GM21390 (cell line): ENCODE results near the gene FAM83G.
A peak's percentile ranks its signal among the peaks of the same experiment; 100 is the strongest.

Experiments used
- ATAC-seq: cut with Tn5 transposase; IDR thresholded peaks from one replicate; pipeline ENCODE4 v1.9.1; 2021; ENCODE audit not compliant: unreplicated experiment

FAM83G gene

DNA sequence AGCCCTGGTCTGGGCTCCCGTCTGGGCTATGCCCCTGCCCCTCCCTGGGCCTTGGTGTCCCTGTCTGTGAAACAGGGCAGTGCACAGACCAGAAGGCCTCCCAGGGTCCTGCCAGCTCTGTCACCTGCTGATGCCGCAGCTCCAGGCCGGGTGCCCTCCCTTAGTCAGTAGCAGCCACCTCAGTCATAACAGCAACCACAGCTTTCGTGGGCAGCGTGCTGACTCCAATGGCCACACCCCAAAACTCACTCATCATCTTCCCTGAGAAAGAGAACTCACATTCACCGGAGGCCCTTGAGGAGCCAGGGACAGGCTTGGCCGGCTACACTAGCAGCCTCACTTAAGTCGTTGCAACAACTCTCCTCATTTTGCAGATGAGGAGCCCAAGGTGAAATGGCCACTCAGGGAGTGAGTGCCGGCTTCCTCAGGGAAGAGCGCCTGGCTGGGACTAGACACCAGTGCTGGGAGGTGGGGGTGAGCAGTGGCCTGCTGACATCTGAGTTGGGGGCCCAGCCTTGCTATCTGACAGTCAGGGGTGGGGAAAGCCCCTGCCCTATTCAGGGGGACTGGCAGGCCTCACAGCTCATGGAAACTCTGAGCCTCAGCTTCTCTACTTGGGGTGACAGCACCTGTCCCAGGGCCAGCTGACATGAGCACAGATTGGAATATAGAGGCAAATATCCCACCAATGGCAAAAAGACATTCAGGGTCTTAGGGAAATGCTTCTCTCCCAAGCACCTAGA, 30.0 kb downstream of the FAM83G start:
- no peak for ATAC-seq

DNA sequence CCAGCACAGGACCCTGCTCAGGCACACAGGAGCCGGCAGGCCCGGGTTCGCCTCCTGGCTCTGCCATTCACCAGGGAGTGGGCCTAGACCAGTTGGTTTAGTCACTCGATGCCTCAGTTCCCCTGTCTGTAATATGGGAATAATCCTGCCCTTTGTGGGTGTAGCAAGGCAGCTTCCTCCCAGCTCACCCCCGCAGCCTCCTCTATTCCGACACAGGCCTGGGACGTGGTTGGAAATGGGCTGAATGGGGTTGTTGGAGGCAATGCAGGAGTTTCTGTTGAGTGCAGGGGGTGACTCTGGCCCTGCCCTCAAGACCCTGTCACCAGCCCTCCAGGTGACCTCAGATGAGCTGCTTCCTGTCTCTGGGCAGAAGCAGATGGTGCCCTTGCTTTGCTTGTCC, 32.8 kb downstream of the FAM83G start:
- no peak for ATAC-seq

DNA sequence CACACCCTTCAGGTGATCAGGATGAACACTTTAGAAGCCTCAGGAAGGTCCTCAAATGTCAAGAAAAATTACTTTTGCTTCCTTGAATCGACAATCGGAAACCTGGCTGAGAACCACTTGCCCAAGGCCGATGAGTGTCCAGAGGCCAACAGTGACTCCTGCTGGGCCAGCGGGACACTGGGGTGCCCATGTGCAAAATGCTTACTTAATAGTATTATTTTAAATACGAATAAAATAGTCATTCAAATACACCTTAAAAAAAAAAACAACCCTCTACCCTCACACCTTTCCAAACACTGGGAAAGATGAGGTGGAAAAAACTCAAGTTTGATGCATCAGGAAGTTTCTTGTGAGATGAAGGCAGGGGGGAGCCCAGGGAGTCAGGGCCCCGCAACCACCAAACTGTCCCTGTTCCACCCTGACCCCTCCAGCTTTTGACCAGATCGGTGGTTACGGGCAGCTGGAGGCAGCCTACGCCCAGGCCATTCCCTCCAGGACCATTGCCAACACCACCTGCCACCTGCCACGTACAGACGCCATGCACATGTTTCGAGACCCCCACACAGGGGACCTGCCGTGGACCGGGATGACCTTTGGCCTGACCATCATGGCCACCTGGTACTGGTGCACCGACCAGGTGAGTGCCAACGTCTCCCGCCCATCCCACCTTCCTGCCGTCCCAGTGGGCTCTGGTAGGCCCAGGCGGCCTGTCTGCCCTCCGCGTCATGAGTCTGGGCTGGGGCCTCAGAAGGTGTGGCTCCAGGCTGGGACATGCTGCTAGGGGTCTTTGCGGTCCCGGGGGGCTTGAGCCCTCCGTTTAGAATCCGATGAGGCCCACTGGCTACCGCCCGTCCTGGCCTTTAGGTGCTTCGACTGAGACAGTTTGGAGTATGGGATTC, 33.7 kb downstream of the FAM83G start:
- no peak for ATAC-seq

DNA sequence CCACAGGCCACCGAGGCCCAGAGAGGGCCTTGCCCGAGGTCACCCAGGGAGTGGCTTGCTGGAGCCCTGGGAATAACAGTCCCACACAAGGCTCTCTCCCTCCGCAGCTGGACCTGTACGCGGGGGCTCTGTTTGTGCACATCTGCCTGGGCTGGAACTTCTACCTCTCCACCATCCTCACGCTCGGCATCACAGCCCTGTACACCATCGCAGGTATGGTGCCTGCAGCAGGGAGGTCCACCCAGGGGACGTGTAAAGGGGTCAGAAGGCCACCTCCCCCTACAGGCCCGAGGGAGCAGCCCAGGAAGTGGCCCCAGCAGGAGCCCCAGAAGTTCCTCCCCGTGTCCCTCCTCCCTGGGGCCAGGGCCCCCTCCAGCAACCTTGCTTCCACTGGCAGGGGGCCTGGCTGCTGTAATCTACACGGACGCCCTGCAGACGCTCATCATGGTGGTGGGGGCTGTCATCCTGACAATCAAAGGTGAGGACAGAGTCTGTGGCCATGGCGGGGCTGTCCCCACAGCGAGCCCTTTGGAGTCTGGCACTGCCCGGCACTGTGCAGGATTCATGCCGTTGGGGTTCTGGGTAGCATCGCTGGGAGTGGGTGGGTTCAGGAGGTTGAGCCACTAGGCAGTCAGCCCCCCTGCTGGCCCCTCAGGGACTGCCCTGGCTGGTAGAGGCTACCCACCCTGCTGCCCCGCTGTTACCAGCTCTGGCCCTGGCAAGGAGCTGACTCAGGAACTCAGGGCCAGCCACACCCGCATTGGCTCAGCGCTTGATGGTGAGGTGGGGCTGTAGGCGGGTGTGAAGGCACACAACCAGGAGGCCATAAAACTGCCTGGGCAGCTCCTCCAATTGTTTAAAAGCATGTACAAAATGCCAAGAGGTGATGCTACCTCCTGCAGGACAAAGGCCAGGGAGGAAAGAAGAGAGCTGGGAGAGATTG, 35.3 kb downstream of the FAM83G start:
- no peak for ATAC-seq

DNA sequence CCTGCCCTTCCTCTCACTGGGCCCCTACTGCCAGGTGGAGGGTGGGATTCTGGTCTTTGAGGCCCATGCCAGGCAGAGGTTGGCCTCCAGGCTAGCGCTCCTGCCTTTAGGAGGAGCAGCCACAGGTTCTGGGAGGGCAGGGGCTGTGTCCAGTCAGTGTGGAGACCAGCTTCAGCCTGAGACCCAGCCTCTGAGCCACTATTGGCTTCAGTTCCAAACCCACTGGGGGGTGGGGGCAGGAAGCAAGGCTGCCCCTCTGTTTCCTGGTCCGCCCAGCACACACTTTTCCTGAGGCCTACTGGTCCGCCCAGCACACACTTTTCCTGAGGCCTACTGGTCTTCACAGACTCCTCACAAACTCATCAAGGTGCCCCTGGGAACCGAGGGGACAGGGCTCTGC, 36.2 kb downstream of the FAM83G start:
- no peak for ATAC-seq

DNA sequence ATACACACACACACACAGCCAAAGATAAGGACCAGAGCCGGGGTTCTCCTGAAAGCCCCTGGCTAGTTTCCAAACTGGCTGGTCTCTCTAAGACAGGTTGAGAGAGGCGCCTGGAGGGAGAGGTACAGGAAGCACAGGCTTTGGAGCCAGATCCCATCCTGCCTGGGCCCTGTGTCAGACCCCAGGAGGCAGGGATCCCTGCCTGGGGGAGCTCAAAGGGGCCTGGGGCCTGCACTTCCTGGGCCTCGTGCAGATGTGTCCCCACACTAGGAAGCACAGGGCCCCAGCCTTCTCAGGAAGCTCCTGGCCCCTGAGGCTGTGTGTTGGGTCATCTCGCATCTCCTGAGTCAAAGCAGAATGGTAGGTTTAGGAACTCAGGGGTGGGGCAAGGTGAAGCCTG, 36.6 kb downstream of the FAM83G start:
- no peak for ATAC-seq

DNA sequence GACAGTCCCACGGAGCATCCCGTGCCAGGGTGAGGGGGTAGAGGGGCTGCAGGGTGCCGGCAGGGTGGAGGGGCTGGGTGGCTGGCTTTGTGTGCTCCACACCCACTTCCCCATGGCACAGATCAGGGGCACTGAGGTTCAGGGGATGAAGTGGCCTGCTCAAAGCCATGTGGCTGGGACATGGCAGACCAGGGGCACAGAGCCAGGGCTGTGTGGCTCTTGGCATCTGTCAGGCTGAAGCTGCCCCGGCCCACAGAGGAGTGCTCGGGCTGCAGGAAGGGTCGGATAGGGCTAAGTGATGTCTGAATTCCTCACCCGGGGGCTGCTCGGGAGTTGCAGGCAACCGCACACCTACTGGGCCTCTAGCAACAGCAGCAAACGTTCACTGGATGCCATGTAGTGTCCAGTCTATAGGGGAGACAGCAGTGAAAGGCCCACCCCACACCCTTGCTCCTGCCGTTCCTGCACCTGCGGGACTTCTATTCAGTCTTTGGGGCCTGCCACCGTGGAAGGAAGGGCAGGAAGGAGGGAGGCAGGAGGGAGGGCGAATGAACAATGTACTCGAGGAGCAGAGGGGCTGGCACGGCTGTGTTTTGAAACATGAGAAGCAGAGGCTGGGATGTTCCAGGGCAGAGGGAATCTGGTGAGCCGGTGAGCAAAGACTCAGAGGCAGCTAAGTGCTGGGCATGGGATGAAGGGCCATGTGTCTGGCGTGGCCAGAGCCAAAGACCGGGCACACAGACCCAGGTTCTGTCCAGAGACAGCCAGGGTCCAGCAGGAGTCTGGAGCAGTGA, 37.5 kb downstream of the FAM83G start:
- ATAC-seq = no peak

DNA sequence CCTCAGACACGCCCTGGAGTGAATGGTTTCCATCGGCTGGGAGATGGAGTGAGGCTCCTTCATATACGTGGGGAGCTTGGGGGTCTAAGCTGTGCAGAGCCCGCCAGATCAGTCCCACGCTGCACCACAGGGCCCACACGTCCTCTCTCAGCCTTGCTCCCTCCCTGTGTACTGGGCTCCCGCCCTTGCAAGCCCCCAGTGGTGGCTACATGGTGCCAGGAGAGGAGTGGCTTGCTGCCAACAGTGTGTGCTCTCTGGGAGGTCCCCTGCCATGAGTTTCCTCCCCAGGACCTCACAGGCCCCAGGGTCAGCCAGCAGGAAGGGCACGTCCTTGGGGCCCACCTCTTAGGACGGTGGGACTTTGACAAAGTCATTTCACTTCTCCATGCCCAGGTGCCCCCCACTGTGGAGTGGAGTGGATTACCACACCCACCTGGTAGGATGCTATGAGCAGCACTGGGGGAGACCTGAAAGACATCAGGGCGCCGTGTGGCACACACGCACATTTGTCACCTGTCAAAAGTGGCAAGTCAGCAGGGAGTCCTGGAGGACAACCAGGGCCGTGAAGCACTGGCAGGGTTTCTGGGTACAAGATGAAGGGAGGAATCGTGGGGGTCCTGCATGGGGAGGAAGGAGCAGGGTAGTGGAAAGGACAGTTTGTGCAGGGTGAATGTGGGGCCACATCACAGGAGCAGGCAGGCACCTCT, 38.9 kb downstream of the FAM83G start:
- ATAC-seq = no peak

DNA sequence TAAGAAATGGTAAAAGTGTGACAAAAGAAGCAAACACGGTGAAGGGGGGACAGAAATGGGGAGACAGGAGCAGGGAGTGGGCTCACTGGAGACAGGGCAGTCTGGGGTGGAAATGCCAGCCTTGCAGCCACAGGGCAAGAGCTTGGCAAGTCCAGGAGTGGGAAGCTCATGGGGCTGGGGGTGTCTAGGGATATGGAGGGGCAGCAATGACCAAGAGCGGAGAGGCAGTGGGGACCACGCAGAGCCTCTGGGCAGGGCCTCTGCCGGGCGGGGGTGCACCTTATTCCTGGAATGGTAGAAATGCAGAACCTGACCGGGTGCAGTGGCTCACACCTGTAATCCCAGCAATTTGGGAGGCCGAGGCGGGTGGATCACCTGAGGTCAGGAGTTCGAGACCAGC, 40.0 kb downstream of the FAM83G start:
- no peak for ATAC-seq

DNA sequence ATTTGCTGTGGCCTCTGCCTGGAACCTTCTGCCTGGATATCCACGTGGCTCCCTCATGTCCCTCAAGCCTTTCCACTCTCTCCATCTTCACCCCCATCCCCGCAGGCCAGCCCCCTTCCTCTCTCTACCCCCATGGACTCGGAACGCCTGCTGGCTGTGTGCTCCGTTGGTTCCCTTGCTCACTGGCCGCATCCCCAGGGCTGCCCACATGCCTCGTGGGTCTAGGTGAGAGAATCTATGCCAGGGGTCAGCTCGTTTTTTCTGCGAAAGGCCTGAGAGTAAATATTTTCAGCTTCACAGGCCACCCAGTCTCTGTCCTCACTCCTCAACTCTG, 40.6 kb downstream of the FAM83G start:
- ATAC-seq = no peak

DNA sequence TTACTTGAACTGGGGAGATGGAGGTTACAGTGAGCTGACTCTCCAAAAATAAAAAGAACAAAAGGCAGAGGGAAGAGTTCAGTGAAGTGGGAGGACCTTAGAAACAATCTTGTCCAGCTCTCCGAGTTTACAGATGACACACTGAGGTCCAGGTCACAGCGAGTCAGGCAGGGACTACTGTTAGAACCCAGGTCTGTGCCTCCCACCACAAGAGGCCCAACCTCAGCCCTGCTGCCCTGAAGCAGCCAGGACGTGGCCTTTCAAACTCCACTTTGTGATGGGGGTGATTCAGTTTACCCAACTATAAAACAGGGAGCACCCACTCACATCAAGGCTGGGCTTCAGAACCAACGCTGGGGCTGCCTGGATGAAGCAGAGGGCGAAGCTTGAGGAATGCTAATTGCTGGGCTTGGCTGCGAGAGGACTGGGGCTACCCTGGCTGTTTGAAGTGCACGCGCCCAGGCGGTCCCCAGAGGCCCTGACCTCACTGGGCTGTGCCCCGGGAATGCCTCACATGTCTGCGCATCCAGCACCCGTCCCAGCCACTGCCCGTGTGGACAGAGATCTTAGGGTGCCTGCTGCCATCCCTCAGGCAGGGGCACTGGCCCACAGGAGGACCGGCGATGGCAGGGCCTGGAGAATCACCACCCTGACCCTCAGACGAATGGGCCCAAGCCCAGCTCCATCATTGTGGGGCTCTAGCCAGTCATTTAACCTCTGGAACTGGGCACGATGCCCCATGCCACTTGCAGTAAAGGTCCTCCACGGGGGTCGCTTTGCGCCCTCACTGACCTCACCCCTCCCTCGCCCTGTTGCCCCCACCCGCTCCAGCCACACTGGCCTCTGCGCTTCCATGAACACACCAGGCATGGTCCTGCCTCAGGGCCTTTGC, 41.2 kb downstream of the FAM83G start:
- ATAC-seq = no peak

DNA sequence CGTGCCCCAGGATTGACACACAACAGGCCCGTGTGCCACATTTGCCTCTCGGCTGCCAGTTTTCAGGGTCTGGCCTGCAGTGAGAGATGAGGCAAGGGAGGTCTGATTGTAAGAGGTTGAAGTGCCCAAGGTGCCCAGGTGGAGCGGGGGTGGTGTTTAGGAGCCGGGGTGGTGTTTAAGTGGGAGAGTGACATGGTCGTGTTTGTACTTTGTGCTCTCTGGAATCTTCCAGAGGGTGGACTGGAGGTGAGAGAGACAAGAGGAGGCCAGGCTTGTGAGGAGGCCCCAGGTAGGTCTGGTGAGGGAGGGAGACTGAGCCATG, 42.1 kb downstream of the FAM83G start:
- ATAC-seq = no peak

DNA sequence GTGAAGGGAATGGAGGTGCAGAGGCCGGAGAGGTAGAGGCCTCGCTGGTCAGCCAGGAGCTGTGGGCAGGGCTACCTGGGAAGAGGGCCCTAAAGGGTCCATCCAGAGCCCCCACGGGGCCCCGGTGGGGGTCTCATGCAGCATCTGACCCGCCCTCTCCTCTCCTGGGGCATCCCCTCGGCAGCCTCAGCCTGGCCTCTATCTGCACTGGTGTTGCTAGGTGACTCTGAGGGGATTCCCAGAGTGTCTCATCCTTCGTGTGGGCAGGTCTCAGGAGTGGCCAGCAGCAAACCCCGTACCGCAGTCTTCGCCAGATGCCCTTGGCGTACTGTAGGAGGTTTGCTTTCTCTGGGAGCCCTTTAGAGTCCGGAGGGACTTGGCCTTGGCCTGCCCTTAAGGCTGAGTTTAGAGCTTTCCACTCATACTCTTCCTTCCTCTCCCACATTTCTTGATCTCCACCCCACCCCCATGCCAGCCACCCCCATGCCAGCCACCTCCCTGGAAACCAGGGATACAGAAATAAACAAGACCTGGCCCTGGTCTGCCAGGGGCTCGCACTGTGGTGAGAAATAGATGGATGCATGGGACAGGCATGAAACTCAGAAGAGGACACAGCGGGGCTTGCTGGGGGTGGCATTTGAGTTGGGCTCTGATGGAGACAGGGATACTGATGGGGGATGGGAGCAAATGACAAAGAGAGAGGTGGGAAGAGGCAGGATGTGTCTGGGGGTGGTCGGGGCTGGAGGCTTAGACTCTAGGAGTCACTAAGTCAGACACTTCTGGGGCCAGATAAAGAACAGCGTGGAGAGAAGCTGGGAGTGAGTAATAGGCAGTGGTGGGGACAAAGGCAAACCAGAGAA, 42.7 kb downstream of the FAM83G start:
- no peak for ATAC-seq

DNA sequence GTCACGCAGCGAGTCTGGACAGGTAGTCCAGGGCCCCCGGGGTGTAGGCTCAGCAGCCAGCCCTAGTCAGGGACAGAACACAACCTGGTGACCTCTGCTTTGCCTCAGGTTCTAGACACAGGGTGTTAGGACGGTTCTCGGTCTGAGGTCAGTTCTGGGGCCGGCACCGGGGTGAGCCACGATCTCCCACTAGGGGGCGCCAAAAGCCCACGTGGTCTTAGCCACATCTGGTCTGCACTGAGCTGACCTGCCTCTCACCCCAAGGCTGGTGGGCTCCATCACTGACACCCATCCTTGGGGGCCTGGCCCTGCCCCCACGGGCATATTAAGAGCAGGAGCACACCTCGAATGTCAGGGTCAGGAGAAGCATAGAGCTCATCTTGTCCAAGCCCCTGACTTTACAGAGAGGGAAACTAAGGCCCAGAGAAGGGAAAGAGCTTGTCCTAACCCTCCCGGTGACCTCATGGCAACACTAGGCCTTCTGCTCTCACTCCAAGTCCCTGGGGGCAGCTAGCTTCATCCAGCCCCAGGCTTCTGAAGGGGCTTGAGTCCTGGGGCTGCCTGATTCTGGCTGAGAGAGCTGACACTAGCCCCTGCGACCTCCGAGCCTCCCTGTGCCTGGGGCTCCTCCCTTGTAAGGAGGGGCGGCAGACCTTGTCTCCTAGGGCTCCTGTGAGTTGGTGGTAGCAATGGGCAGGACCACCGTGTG, 43.6 kb downstream of the FAM83G start:
- peak; percentile 58 for ATAC-seq

DNA sequence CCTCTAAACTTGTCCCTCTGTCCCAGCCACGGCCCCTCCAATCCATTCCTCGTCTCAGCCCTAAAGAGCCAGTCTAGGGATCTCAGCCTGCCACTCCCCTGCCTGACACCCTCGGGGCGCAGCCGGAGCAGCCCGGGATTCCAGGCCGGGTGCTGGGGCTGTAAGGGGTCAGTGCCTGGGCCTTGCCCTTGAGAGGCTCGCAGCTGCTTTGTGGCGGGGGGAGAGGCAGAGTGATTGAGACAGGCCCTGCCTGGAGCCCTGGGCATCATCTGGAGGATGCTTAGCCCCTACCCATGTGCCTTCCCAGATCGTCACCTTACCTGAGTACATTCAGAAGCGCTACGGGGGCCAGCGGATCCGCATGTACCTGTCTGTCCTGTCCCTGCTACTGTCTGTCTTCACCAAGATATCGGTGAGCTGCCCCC, 44.3 kb downstream of the FAM83G start:
- no peak for ATAC-seq

DNA sequence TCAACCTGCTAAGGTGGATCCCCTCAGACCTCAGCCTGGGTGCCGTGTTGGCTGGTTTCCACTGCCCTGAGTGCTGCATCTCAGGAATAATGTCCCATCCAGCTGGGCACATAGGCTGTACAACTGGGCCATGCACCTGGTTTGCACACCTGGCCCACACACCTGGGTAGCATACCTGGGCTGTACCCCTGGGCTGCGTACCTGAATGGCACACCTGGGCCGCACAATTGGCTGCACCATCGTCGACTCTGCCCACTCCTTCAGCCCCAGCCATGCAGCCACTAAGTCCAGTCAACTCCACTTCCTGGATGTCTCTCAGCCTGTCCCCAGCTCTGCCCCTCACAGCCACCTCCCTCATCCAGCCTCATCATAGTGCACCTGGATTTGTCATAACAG, 44.7 kb downstream of the FAM83G start:
- ATAC-seq = no peak

DNA sequence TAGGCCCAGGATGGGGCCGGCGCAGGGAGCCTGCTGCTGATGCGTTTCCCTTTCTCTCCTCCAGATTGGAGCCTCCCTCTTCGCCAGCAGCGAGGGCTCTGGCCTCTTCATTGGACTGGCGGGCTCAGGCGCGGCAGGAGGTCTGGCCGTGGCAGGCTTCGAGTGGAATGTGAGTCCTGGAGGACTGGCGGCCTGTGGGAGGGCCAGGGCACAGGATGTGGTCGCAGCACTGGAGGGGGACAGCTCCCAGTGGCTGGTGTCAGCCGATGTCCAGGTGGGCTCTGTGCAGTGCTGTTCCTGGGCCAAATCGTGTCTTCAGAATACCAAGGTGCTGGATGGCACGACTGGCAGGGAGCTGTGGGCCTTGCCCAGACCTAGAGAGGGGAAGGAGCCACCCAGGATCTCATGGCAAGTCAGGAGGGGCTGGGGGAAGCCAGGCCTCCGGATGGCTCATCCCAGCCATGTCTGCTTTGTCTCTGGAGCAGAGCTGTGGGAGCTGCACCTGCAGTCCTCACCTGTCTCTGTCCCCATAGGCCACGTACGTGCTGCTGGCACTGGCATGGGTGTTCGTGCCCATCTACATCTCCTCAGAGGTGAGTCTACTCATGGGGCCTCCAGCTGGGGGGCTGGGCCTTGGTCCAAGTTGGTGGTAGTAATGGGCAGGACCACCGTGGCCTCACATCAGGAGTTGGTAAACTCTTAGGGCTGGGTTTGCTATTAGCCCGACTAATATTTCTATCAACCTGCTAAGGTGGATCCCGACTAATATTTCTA, 45.3 kb downstream of the FAM83G start:
- ATAC-seq = no peak
